Measurements from ENCODE around the gene BBS12.
"Not testable (repeated sequence)": the region's sequence is repeated elsewhere in the genome, so short reads cannot be mapped to it uniquely, and the experiment has no call there.

Gene BBS12

DNA sequence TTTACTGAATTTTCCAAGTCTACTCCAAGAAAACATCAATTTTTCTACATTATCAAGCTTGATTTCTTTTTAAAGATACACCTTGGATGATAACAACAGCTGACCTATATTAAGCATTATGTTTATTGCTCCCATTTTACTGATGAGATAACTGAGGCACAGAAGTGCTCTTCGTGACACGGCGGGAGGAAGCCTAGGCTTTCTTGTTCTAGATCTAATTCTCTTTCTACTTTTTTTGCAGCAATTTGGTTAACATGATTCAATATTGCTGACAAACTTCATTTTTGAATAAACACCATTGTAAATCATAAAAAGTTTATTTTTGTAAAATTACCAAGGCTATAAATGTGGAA, 33.8 kb downstream of the BBS12 start:
- DNase-seq: no peak

DNA sequence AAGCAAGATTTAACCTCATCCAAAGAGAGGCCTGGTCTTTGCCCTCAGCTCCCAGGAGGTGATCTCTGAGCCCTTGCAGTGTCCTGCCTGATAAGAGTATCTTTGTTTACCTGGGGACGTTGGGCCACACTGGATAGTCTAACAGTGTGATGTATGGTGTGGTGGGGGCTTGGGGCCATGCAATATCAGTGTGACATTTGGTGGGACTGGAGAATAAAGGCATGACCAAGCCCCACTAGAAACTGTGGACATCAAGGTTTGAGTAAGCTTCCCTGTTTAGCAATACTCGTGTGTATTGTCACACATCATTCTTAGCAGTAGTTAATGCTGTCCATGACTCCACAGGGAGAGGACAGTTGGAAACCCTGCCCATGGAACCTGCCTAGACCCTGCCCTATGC, 34.4 kb downstream of the BBS12 start:
- no peak for DNase-seq

GRCh38 chr4:122771724-122772123, 39.2 kb downstream of the BBS12 start:
- no peak for DNase-seq

DNA sequence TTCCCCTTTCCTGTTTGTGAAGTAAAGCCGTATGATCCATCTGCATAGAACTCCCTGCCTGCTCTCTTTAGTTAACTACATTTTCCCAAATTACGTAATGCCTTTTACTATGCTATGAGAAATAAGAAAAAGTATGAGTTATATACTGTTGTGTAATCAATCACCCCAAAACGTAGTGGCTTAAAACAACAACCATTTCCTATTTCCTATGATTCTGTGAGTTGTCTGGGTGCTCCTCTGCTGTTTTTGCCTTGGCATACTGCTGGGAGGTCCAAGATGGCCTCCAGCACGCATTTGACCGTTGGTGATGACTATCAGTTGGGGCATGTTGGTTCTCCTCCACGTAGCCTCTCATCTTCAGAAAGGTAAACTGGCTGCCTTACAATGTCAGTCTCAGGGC, 39.8 kb downstream of the BBS12 start:
- no peak for DNase-seq

DNA sequence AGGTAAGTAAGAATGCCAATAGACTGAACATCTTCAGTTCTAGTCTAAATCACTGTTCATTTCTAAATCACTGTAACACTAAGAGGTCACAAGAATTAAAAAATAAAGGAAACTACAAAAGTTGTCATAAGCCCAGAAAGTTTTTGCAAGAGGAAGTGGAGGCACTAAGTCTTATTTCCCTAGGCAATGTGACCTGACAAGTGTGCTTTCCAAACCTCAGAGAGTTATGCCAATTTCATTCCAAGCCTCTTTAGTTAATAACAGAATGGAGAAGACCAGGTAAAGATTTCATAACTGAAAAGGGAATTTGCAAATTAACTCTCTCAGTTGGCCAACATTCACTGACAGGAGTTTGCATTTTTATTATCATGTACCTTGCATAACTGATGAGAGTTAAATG, 40.5 kb downstream of the BBS12 start:
- no peak for DNase-seq

DNA sequence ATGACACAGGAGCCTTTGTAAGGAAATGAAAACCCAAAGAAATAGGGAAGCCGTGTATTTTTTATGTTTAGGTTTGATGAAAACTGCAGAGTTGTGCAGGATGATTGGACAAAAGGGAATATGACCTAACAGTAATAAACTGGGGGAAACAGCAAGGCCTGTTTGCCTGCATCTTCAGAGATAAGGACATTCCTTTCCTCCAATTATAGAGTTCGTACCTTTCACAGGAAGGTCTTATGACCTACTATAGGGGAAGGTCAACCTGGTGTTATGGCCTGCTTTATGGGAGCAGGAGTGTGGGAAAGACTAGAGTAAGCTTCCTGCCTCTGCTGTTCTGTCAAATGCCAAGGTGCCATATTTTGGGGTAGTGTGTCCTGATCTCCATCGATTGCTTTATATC, 42.5 kb downstream of the BBS12 start:
- no peak for DNase-seq

- DNase-seq: no peak
These were observed 43.7 kb downstream of the BBS12 start for GRCh38 chr4:122775987-122776836.

- no peak for DNase-seq
These were observed 44.4 kb downstream of the BBS12 start for GRCh38 chr4:122776916-122777315.

- DNase-seq: no peak
These were observed 45.6 kb downstream of the BBS12 start for GRCh38 chr4:122777846-122778673.

GRCh38 chr4:122781486-122781885, 49.0 kb downstream of the BBS12 start:
- DNase-seq: no peak

DNA sequence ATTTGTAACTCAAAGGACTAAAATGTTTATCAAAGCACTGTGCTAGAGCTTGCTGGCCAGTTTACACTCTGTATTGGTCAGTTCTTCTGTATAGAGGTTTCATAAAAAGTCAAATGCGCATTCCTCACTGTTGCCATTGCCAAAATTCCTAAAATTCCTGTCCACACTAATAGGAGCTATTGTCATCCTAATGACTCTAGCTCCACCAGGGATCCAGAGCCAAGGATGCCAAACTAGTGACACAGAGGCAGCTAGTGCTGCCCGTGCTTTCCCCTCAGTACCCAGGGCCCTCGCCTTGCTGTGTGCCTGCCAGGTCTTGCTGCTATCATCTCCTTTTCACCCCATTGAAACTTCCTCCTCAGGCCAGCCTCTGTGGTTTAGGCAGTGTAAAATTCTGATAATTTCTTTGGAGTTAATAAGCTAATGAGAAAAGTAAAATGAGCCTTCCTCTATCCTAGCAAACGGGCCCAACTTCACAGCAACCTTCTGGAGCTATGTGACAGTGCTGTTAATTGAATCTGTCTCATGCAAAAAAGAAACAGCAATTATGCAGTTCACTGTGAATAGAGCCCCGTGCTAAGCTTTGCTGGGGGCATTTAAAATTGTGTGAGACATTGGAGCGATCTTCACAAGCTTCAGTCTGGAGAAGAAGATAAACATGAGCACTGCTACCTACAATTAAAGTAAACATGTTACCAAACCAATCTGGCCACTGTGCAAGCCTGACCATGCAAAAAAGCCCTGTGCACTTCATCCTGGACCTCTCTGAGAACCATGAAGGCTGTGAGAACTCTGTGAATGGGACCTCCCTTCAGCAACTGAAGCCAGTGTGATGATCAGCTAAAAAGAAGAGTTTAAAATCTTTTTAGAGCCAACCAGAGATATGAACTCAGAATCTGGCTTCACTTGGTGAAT, 51.1 kb downstream of the BBS12 start:
- DNase-seq: no peak

DNA sequence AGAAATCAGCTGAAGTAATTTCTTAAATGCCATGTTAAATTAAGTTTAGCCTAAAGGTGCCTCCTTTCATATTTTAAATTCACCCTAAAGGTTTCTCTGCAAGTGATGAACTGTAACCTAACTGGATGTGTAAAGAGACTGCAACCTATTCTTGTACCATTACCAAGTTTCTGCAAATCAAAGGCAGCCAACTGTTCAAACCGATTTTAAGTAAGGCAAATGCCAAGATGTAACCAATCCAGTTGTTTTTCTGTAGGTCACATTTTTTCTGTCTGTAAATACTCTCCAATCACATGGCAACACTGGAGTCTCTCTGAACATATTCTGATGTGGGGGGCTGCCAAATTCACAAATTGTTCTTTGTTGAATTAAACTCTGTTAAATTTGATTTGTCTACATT, 51.8 kb downstream of the BBS12 start:
- no peak for DNase-seq

GRCh38 chr4:122785099-122785498, 52.6 kb downstream of the BBS12 start:
- DNase-seq: no peak

DNA sequence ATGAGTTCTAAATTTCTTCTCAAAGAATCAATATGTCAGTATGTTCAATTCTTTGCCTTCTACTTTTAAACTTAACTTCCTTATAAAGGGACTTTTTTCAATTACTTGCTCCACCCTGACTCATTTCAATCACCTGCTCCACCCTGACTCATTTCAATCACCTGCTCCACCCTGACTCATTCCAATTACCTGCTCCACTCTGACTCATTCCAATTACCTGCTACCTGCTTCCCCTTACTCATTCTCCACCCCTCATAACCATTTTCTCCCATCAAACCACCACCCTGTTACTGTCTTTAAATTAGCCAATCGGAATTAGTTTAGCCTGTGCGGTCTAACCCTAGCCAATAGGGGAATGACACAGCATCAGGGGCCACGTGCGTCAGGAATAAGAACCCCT, 53.8 kb downstream of the BBS12 start:
- DNase-seq: not testable (repeated sequence)

DNA sequence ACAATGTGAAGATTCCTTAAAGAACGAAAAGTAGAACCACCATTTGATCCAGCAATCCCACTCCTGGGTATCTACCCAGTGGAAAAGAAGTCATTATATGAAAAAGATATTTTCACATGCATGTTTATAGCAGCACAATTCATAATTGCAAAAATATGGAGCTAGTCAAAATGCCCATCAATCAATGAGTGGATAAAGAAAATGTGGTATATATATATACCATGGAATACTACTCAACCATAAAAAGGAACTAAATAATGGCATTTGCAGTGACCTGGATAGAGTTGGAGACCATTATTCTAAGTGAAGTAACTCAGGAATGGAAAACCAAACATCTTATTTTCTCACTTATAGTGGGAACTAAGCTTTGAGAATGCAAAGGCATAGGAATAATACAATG, 54.4 kb downstream of the BBS12 start:
- not testable (repeated sequence) for DNase-seq

GRCh38 chr4:122787940-122788339, 55.4 kb downstream of the BBS12 start:
- no peak for DNase-seq

DNA sequence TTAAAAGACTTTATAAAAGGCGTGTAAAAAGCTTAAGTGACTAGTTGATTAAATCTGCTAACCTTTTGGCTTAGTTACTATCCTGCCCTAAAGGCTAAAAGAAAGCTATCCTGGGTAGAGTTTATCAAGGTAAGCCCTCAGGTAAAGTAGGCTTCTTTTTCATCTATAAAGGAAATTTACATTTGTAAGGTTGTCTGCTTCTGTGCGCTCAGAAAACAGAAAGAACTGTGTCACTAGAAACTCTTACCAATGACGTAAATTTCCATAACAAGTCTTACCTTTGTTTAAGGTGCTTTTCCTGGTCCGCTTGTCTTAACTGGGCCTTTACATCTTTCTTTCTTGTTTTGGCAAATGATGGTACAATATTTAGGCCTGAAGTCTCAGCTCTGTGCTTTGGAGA, 56.4 kb downstream of the BBS12 start:
- no peak for DNase-seq

- no peak for DNase-seq
These were observed 61.3 kb downstream of the BBS12 start for GRCh38 chr4:122793811-122794210.

Data from NCI-H2171 (cell line).